ENCODE results near the gene BCKDHB.

DNA sequence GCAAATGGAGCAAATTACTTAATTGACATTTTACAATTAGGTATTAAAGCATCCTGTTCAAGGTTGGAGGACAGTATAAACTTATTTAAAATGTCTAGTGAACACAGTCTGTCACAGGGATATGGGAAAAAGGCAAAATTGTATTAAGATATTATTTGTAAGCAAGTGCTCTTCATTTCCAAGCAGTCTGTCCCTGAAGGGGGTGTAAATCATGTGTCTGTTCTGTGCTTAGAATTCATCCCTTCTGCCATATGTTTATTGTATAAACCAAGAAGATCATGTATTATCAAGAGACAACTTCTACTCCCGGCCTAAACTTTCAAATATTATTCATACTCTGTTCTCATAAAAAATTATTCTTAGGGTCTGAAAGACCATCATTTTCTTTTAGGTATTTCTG is 144.8 kb downstream of the BCKDHB start:
- TF ChIP-seq, protein P1, sequence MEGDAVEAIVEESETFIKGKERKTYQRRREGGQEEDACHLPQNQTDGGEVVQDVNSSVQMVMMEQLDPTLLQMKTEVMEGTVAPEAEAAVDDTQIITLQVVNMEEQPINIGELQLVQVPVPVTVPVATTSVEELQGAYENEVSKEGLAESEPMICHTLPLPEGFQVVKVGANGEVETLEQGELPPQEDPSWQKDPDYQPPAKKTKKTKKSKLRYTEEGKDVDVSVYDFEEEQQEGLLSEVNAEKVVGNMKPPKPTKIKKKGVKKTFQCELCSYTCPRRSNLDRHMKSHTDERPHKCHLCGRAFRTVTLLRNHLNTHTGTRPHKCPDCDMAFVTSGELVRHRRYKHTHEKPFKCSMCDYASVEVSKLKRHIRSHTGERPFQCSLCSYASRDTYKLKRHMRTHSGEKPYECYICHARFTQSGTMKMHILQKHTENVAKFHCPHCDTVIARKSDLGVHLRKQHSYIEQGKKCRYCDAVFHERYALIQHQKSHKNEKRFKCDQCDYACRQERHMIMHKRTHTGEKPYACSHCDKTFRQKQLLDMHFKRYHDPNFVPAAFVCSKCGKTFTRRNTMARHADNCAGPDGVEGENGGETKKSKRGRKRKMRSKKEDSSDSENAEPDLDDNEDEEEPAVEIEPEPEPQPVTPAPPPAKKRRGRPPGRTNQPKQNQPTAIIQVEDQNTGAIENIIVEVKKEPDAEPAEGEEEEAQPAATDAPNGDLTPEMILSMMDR (optimal IDR thresholded peaks at IDR 0.05 in 1 of 3, IDR thresholded peaks at IDR 0.05 in 1 of 3, conservative IDR thresholded peaks at IDR 0.05 in 1 of 3; ENCODE audit: extremely low read depth in 1 of 3, insufficient read depth in 2 of 3, low read length in 3 of 3) = no peak
- TF ChIP-seq EZH2 (IDR thresholded peaks at IDR 0.05; ENCODE audit: low read length) = no peak
